Mucosa of rectum (tissue), 2 donors: Measurements from ENCODE around the gene DNAJC16.
"Not testable (repeated sequence)": the region's sequence is repeated elsewhere in the genome, so short reads cannot be mapped to it uniquely, and the experiment has no call there.

ENCODE experiments used
- H3K27ac ChIP-seq, 2 donors: one replicate each; pipeline ENCODE4 v1.7.0; 2013; ENCODE audit warnings: inconsistent platforms in 2 of 2, low read depth in 2 of 2, low read length in 2 of 2
- H3K27me3 ChIP-seq, 2 donors: one replicate each; pipeline ENCODE4 v1.7.0; 2013; ENCODE audit warnings: low read length in 2 of 2; ENCODE audit not compliant: control insufficient read depth in 2 of 2, insufficient read depth in 2 of 2
- H3K36me3 ChIP-seq, 2 donors: one replicate each; pipeline ENCODE4 v1.7.0; 2013; ENCODE audit warnings: low read length in 2 of 2; ENCODE audit not compliant: control insufficient read depth in 2 of 2, insufficient read depth in 2 of 2
- H3K4me1 ChIP-seq, 2 donors: one replicate each; pipeline ENCODE4 v1.7.0; 2013; ENCODE audit warnings: low read length in 2 of 2, mild to moderate bottlenecking in 1 of 2; ENCODE audit not compliant: control insufficient read depth in 2 of 2, insufficient read depth in 2 of 2
- H3K4me3 ChIP-seq, 2 donors: one replicate each; pipeline ENCODE4 v1.7.0; 2013; ENCODE audit warnings: low read length in 2 of 2
- H3K9ac ChIP-seq, 2 donors: one replicate each; pipeline ENCODE4 v1.7.0; 2013; ENCODE audit warnings: low read length in 2 of 2, low read depth in 1 of 2, mild to moderate bottlenecking in 1 of 2
- H3K9me3 ChIP-seq, 2 donors: one replicate each; pipeline ENCODE4 v1.7.0; 2013; ENCODE audit warnings: low read length in 2 of 2; ENCODE audit not compliant: control insufficient read depth in 2 of 2
- donor health status: healthy.
- donor health status: Normal muscosa, but diverticular disease.

The DNAJC16 gene

DNA sequence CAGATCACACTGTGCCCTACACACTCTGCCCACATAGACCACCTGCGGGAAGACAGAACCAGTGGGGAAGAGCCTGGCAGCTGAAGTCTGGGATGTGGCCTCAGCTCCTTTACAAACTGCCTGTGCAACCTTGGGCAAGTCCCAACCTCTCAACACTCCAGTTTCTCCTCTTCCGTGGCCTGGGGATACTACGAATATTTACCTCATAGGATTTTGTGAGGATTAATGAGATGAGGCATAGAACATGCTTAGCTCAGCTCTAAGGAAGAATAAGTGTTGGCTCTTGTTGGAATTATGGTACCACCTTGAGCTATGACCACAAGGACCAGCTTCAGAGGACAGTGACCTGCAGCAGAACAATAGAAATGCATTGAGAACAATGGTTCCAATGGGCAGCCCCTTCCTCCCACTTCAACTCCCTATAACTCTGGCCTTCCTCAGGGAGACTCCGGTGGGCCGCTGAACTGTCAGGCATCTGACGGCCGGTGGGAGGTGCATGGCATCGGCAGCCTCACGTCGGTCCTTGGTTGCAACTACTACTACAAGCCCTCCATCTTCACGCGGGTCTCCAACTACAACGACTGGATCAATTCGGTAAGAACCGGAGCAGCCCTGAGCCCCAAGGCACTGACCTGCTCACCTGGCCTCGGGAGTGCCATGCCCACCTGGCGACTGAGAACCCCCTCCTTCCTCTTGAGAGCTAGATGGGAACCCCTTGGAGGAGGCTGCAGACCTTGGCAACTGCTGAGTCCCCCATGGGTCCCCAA, 39.6 kb upstream of the DNAJC16 start:
- H3K36me3 ChIP-seq, H3K9ac ChIP-seq, H3K4me1 ChIP-seq, H3K27ac ChIP-seq, H3K9me3 ChIP-seq, H3K4me3 ChIP-seq, H3K27me3 ChIP-seq: not testable (repeated sequence)

DNA sequence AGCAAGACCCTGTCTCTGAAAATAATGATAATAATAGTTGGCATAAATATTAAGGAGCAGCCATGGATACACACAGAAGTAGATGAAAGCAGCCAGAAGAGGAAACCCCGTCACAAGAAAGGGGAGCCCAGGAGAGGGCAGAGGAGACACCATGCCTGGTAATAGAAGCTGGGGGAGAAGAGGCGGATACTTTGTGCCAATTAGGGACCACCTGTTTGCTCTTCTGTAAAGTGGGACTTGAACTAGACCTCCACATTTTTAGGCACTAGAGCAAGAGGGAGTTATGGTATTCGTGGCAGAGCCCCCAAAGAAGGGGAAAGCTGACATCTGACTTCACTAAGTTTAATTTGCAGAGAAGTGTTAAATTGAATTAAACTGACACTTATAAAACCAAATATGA, 38.3 kb upstream of the DNAJC16 start:
- peaks cover 1 to 8% of the 10 kb centered on the region in 2 donors for H3K36me3 ChIP-seq
- H3K27ac ChIP-seq = no peak overlapping the region
- no peak overlapping the region for H3K9ac ChIP-seq
- no peak overlapping the region for H3K4me3 ChIP-seq
- no peaks in the 10 kb centered on the region for H3K9me3 ChIP-seq
- H3K4me1 ChIP-seq = no peaks in the 10 kb centered on the region
- no peaks in the 10 kb centered on the region for H3K27me3 ChIP-seq

DNA sequence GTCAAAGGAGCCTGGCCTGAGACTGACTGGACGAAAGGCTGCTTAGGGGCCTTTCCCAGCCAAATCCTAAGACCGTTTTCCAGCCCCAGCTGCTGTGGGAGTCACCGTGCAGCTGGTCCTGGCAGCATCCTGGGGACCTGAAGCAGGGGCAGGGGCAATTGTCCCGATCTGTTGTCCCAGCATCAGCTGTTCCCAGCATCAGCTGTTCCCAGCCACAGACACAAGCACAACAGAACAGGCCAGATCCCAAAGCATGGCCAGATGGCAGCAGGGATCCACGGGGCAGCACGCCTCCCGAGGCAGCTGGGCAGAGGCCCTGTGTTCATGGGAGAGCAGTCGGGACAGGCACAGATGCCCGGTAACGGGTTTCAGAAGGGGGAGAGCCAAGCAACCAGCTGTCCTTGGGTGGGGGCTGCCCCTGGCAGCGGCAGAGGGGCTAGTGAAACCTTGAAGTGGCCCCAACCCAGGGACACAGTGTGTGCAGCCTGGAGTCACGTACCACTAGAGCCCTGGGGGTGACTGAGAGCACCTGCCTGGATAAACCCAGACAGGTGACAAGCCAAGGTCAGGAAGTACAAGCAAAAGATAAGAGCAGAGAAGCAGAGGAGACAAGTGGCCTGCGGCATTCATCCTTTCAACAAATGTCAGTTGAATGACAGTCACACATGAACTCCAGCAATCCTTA, 37.5 kb upstream of the DNAJC16 start:
- H3K27me3 ChIP-seq = no peaks in the 10 kb centered on the region
- H3K36me3 ChIP-seq = peaks cover 7 to 15% of the 10 kb centered on the region in 2 donors
- H3K27ac ChIP-seq = no peak overlapping the region
- H3K9ac ChIP-seq = no peak overlapping the region
- H3K4me3 ChIP-seq = no peak overlapping the region
- H3K9me3 ChIP-seq = no peaks in the 10 kb centered on the region
- H3K4me1 ChIP-seq = no peaks in the 10 kb centered on the region

DNA sequence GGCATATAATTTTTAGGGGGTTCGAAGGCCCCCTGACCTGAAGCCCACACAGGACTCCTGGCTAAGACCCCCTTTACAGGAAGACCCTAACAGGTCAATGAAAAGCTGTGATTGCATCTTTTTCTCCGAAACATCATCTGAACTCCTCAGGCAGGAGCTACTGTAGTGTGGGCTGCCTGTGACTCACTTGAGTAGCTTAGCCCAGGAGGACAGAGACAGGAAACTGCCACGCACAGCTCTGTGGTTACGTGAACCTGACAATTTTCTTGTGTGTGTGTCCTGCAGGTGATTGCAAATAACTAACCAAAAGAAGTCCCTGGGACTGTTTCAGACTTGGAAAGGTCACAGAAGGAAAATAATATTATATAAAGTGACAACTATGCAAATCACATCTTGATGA, 35.6 kb upstream of the DNAJC16 start:
- not testable (repeated sequence) for H3K27me3 ChIP-seq, H3K4me3 ChIP-seq, H3K9ac ChIP-seq, H3K4me1 ChIP-seq, H3K9me3 ChIP-seq, H3K27ac ChIP-seq
- peaks cover 13 to 26% of the 10 kb centered on the region in 2 donors for H3K36me3 ChIP-seq

DNA sequence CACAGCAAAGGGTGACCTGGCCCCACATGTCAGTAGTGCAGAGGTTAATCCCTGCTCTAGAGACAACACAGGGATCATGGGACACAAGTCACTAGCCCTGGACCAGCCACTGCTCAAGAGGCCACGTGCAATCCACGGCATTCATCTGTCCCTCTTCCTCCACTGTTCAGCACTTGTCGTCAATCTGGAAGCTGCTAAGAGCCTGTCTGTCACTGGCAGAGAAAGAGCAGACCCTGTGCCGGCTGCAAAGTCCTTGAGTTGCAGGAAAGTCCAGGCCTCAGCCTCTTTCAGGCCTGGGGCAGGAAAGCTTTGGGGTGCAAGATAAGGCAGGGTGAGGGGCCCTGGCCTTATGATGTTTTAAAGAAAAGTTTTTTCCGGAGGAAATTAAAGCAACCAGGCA, 34.1 kb upstream of the DNAJC16 start:
- Histone ChIP-seq H3K9me3 (no peaks in the 10 kb centered on the region), H3K27me3 (no peaks in the 10 kb centered on the region), H3K27ac (no peak overlapping the region), H3K4me1 (no peaks in the 10 kb centered on the region), H3K9ac (no peak overlapping the region), H3K36me3 (peaks cover 13 to 26% of the 10 kb centered on the region in 2 donors), H3K4me3 (no peak overlapping the region)

DNA sequence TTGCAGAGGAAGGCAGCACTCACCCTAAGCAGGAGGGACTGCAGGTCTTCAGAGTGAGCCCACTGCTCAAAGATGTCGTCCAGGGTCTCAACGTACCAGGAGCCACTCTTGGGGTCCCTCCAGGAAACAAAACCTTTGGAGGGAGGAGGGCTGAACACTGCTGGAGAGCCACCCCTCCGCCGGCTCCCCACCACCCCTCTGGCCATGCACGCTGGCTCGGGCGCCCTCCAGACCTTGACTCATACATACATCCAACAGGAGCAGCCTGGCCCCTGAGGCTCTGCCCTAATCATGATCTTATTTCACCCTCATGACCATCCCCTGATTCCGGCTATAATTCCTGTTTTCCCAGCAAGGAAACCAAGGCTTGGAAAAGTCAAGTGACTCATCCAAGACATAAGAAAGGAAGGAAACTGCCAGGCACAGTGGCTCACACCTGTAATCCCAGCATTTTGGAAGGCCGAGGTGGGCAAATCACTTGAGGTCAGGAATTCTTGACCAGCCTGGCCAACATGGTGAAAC, 32.7 kb upstream of the DNAJC16 start:
- Histone ChIP-seq H3K27me3 (no peaks in the 10 kb centered on the region), H3K9me3 (no peaks in the 10 kb centered on the region), H3K9ac (no peak overlapping the region), H3K4me3 (no peak overlapping the region), H3K36me3 (peaks cover 13 to 26% of the 10 kb centered on the region in 2 donors), H3K27ac (no peak overlapping the region), H3K4me1 (no peaks in the 10 kb centered on the region)

DNA sequence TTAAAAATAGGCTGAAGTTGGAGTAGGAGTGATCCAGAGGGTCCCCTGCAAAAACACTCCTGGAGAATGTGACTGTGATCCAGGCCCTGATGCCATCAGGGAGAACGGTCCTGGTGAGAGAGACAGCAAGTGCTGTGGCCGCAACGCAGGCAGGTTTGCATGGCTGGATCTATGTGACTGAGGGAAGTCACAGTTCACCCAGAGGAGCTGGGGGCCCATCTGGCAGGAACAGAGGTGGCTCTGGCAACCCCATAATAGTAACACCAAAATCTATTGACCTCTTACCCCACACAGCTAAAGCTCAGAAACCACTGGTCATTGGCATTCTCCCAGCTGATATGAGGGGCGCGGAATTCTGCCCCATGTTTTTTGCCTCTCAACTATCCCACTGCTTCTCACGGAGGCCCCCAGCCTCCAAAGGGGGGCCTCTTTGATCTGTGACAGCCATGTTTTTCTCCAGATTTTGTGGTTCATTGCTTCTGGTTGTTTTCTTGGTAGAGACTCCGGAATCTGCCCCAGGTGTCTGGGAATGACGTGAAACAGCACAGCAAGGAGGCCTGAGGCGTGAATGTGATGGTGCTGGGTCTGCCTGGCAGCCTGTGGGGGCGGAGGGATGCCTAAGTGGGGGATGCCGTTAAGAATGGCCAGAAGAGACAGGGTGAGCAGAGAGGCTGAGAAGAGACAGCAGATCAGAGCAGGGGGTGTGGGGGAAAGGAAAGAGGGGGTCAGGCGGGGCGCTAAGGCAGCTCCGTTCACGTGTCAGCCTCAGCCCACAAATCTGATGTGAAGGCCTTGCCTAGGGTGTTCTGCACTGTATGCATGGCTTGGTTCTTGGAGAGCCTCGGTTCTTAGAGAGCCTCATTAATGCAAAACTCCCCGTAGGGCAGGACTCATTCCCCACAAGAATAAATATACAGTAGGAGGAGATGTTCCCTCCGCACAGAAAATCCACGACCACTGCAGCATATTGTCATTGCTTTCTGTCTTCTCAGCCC, 26.2 kb upstream of the DNAJC16 start:
- Histone ChIP-seq H3K9me3 (no peaks in the 10 kb centered on the region), H3K4me1 (no peaks in the 10 kb centered on the region), H3K27me3 (no peaks in the 10 kb centered on the region), H3K9ac (no peak overlapping the region), H3K36me3 (peaks cover 3 to 11% of the 10 kb centered on the region in 2 donors), H3K27ac (no peak overlapping the region), H3K4me3 (no peak overlapping the region)

DNA sequence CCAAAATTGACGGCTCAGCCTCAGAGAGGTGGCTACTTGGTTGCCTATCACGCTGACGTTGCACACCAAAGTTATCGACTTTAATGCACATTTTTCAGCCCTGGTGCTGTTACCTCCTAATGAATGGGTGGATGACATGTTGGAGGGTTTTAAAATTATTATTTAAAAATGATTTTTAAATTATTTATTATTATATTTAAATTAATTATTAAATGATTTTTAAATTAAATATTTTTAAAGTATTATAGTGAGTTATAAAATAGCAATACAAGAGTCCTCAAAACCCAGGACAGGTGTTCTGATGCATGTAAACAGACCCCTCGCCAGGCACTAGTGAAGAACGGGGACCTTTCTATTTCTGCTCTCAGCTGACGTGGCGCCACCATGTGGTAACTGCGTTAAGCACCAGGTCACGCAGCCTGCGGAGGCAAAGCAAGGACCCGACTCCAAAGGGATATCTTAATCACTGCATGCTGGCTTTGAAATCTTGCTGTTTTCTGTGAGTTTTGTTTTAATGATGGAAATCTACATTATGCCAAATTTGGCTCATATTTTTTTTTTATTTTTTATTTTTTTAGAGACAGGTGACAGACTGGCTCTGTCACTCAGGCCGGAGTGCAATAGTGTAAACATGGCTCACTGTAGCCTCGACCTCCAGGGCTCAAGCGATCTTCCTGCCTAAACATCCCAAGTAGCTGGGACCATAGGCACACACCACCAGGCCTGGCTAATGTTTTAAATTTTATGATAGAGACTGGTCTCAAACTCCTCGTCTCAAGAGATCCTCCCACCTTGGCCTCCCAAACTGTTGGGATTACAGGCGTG, 25.2 kb upstream of the DNAJC16 start:
- Histone ChIP-seq H3K27ac (no peak overlapping the region), H3K36me3 (peaks cover 3 to 12% of the 10 kb centered on the region in 2 donors), H3K9ac (no peak overlapping the region), H3K4me1 (no peaks in the 10 kb centered on the region), H3K4me3 (no peak overlapping the region), H3K27me3 (no peaks in the 10 kb centered on the region), H3K9me3 (no peaks in the 10 kb centered on the region)

DNA sequence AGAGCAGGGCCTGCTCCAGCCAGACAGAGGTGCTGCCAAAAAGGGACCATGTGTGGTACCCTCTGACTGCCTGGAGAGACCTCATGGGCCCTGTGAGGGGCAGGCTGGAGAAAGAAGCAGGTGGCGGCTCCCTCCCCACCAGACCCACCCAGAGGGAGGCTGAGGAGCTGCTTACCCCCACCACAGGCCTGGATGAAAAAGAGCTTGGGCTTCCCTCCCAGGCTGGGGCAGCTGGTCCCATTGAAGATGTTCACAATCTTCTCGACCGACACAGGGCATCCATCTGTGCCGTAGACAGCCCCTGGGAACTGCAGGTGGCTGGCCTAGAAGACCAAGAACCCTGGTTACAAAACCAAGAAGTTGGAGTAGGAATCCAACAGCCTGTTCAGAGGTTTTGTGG, 22.2 kb upstream of the DNAJC16 start:
- Histone ChIP-seq H3K4me3 (no peak overlapping the region), H3K27me3 (no peaks in the 10 kb centered on the region), H3K4me1 (no peaks in the 10 kb centered on the region), H3K36me3 (peaks cover 7 to 14% of the 10 kb centered on the region in 2 donors), H3K9ac (no peak overlapping the region), H3K9me3 (no peaks in the 10 kb centered on the region), H3K27ac (no peak overlapping the region)
